Activated CD4-positive, alpha-beta T cell treated with anti-CD3 and anti-CD28 coated beads for 36 hours (primary cell): ENCODE results near the gene RBMS3. TPM values are rescaled to one million over a fixed set of nuclear protein-coding genes. Genes with fewer than 3 reads are reported as not detected.

Experiments
- ATAC-seq: fragments of 200-7000 bp; cut with Tn5 transposase; one replicate; pipeline ENCODE4 v1.10.0; 2021; ENCODE audit warnings: mild to moderate bottlenecking, moderate library complexity
- CTCF ChIA-PET: fragments of 350-600 bp; sonication (Branson Sonifier 250); formaldehyde crosslinking; loops from one replicate; lab custom pipeline; 2021; ENCODE audit warnings: antibody characterized with exemption; lab: Charles Lee
- POLR2A ChIA-PET: fragments of 350-600 bp; sonication (Branson Sonifier 250); formaldehyde crosslinking; loops from one replicate; lab custom pipeline; 2021; ENCODE audit warnings: antibody characterized with exemption, inconsistent platforms; lab: Charles Lee
- DNase-seq: peaks from one replicate; pipeline ENCODE4 v3.0.0-alpha.2; 2020
- H3K27ac Mint-ChIP-seq: one replicate; pipeline ENCODE4 v1.8.0; 2021; ENCODE audit warnings: mixed read lengths
- H3K27me3 Mint-ChIP-seq: one replicate; pipeline ENCODE4 v1.8.0; 2021; ENCODE audit warnings: mixed read lengths
- H3K36me3 Mint-ChIP-seq: one replicate; pipeline ENCODE4 v1.8.0; 2021; ENCODE audit warnings: low read depth, mixed read lengths
- H3K4me1 Mint-ChIP-seq: one replicate; pipeline ENCODE4 v1.8.0; 2021; ENCODE audit warnings: mixed read lengths
- H3K4me3 Mint-ChIP-seq: one replicate; pipeline ENCODE4 v1.8.0; 2021; ENCODE audit warnings: mild to moderate bottlenecking, moderate library complexity, mixed read lengths
- H3K9me3 Mint-ChIP-seq: one replicate; pipeline ENCODE4 v1.8.0; 2021; ENCODE audit warnings: low read depth, mixed read lengths
- intact Hi-C, 2 experiments: fragments of 100-400 bp; cut with DNase I in 1 of 2; cut with micrococcal nuclease in 1 of 2; formaldehyde crosslinking; loops; one replicate each; pipeline versions ENCODE4 v1.14.2 to v1.15.1; 2022 to 2024; cut with DNase I, micrococcal nuclease
- total RNA-seq, 2 experiments: library from RNA; stranded (reverse); gene quantifications; one replicate each; pipeline ENCODE4 v1.2.3, GENCODE V29; 2021

Gene RBMS3
- total RNA-seq, 2 experiments from 2014 or later = 1.5 to 2.0 TPM

- DNase-seq (no peak), ATAC-seq (no peak)
- CTCF ChIA-PET = no interaction called here
- intact Hi-C loops = no loop called here
- H3K27ac Mint-ChIP-seq = no peak overlapping the region
- H3K4me1 Mint-ChIP-seq = no peaks in the 10 kb centered on the region
- H3K9me3 Mint-ChIP-seq = no peaks in the 10 kb centered on the region
- H3K36me3 Mint-ChIP-seq = no peaks in the 10 kb centered on the region
- H3K27me3 Mint-ChIP-seq = no peaks in the 10 kb centered on the region
- POLR2A ChIA-PET = no interaction called here
- no peak overlapping the region for H3K4me3 Mint-ChIP-seq
These were observed 89.9 kb downstream of the RBMS3 start for GRCh38 chr3:29370476-29371420.

- Mint-ChIP-seq H3K9me3 (no peaks in the 10 kb centered on the region), H3K36me3 (no peaks in the 10 kb centered on the region), H3K27me3 (no peaks in the 10 kb centered on the region), H3K4me1 (no peaks in the 10 kb centered on the region), H3K4me3 (no peak overlapping the region), H3K27ac (no peak overlapping the region)
- no peak for DNase-seq
- ChIA-PET POLR2A (no interaction called here), CTCF (no interaction called here)
- intact Hi-C loops = no loop called here
- ATAC-seq = no peak
These were observed 92.3 kb downstream of the RBMS3 start for GRCh38 chr3:29373131-29373680.

- Mint-ChIP-seq H3K9me3 (no peaks in the 10 kb centered on the region), H3K36me3 (no peaks in the 10 kb centered on the region), H3K4me3 (no peak overlapping the region), H3K27ac (no peak overlapping the region), H3K27me3 (no peaks in the 10 kb centered on the region), H3K4me1 (no peaks in the 10 kb centered on the region)
- DNase-seq = no peak
- ChIA-PET POLR2A (no interaction called here), CTCF (no interaction called here)
- intact Hi-C loops = no loop called here
- ATAC-seq = no peak
These were observed 93.4 kb downstream of the RBMS3 start for GRCh38 chr3:29374226-29374625.

GRCh38 chr3:29379097-29379496, 98.2 kb downstream of the RBMS3 start:
- CTCF ChIA-PET = no interaction called here
- DNase-seq (no peak), ATAC-seq (no peak)
- Mint-ChIP-seq H3K36me3 (no peaks in the 10 kb centered on the region), H3K4me1 (no peaks in the 10 kb centered on the region), H3K27ac (no peak overlapping the region), H3K27me3 (no peaks in the 10 kb centered on the region), H3K4me3 (no peak overlapping the region), H3K9me3 (no peaks in the 10 kb centered on the region)
- intact Hi-C loops = no loop called here
- POLR2A ChIA-PET = no interaction called here

GRCh38 chr3:29381595-29381994, 100.7 kb downstream of the RBMS3 start:
- CTCF ChIA-PET = interaction anchor here (0.6 kb wide), 1 partner anchor 448 kb away, joined by 3 read pairs; no protein-coding TSS in a partner anchor
- Mint-ChIP-seq H3K9me3 (no peaks in the 10 kb centered on the region), H3K27me3 (no peaks in the 10 kb centered on the region), H3K4me1 (peaks cover 4% of the 10 kb centered on the region), H3K27ac (no peak overlapping the region), H3K36me3 (no peaks in the 10 kb centered on the region), H3K4me3 (no peak overlapping the region)
- no peak for DNase-seq
- ATAC-seq = no peak
- POLR2A ChIA-PET = no interaction called here
- intact Hi-C loops = no loop called here

- no peak for DNase-seq
- POLR2A ChIA-PET = no interaction called here
- H3K4me3 Mint-ChIP-seq = no peak overlapping the region
- H3K36me3 Mint-ChIP-seq = no peaks in the 10 kb centered on the region
- no peak for ATAC-seq
- CTCF ChIA-PET = no interaction called here
- intact Hi-C loops = no loop called here
- H3K9me3 Mint-ChIP-seq = no peaks in the 10 kb centered on the region
- no peaks in the 10 kb centered on the region for H3K27me3 Mint-ChIP-seq
- H3K27ac Mint-ChIP-seq = no peak overlapping the region
- H3K4me1 Mint-ChIP-seq = peaks cover 7% of the 10 kb centered on the region
These were observed 101.5 kb downstream of the RBMS3 start for GRCh38 chr3:29382409-29382808.

GRCh38 chr3:29382845-29383244, 102.0 kb downstream of the RBMS3 start:
- ChIA-PET CTCF (no interaction called here), POLR2A (no interaction called here)
- H3K27ac Mint-ChIP-seq = no peak overlapping the region
- no peak overlapping the region for H3K4me3 Mint-ChIP-seq
- no peaks in the 10 kb centered on the region for H3K36me3 Mint-ChIP-seq
- H3K27me3 Mint-ChIP-seq = no peaks in the 10 kb centered on the region
- H3K4me1 Mint-ChIP-seq = peaks cover 7% of the 10 kb centered on the region
- H3K9me3 Mint-ChIP-seq = no peaks in the 10 kb centered on the region
- DNase-seq (no peak), ATAC-seq (no peak)
- intact Hi-C loops = no loop called here

GRCh38 chr3:29384640-29385039, 103.8 kb downstream of the RBMS3 start:
- H3K36me3 Mint-ChIP-seq = no peaks in the 10 kb centered on the region
- peaks cover 7% of the 10 kb centered on the region for H3K4me1 Mint-ChIP-seq
- ATAC-seq = no peak
- no peaks in the 10 kb centered on the region for H3K9me3 Mint-ChIP-seq
- no peak overlapping the region for H3K27ac Mint-ChIP-seq
- intact Hi-C loops = no loop called here
- CTCF ChIA-PET = no interaction called here
- DNase-seq = no peak
- POLR2A ChIA-PET = no interaction called here
- H3K27me3 Mint-ChIP-seq = no peaks in the 10 kb centered on the region
- H3K4me3 Mint-ChIP-seq = no peak overlapping the region

- ATAC-seq (no peak), DNase-seq (no peak)
- Mint-ChIP-seq H3K27ac (no peak overlapping the region), H3K4me1 (peaks cover 7% of the 10 kb centered on the region), H3K9me3 (no peaks in the 10 kb centered on the region), H3K27me3 (no peaks in the 10 kb centered on the region), H3K4me3 (no peak overlapping the region), H3K36me3 (no peaks in the 10 kb centered on the region)
- CTCF ChIA-PET = no interaction called here
- intact Hi-C loops = no loop called here
- POLR2A ChIA-PET = no interaction called here
These were observed 104.4 kb downstream of the RBMS3 start for GRCh38 chr3:29385046-29385830.

GRCh38 chr3:29389362-29389761, 108.5 kb downstream of the RBMS3 start:
- H3K9me3 Mint-ChIP-seq = peaks cover 7% of the 10 kb centered on the region
- intact Hi-C loops = no loop called here
- DNase-seq = no peak

GRCh38 chr3:29392625-29393388, 111.9 kb downstream of the RBMS3 start:
- Mint-ChIP-seq H3K36me3 (no peaks in the 10 kb centered on the region), H3K27ac (no peak overlapping the region), H3K4me1 (no peaks in the 10 kb centered on the region), H3K9me3 (peaks cover 10% of the 10 kb centered on the region), H3K27me3 (no peaks in the 10 kb centered on the region), H3K4me3 (no peak overlapping the region)
- no peak for ATAC-seq
- DNase-seq = no peak
- intact Hi-C loops = no loop called here
- ChIA-PET CTCF (no interaction called here), POLR2A (no interaction called here)

More at GRCh38 chr3:29389362-29389761, 108.5 kb downstream of the RBMS3 start:
- H3K27me3 Mint-ChIP-seq = no peaks in the 10 kb centered on the region
- ATAC-seq = no peak
- no peaks in the 10 kb centered on the region for H3K36me3 Mint-ChIP-seq
- no peak overlapping the region for H3K27ac Mint-ChIP-seq
- no peak overlapping the region for H3K4me3 Mint-ChIP-seq
- H3K4me1 Mint-ChIP-seq = peaks cover 7% of the 10 kb centered on the region
- ChIA-PET POLR2A (interaction anchor here (0.6 kb wide), 1 partner anchor 58 kb away, joined by 3 read pairs; no protein-coding TSS in a partner anchor), CTCF (no interaction called here)
